Skeletal muscle tissue (tissue), 4 donors: ENCODE data around the gene UBN1. TPM values are rescaled to one million over a fixed set of nuclear protein-coding genes. Genes with fewer than 3 reads are reported as not detected.

Experiments used
- H3K27ac ChIP-seq: one replicate; pipeline ENCODE4 v1.7.0; 2013; ENCODE audit warnings: mild to moderate bottlenecking, low read depth, low read length, inconsistent platforms
- H3K27me3 ChIP-seq, 3 donors: one replicate each; pipeline ENCODE4 v1.7.0; 2013; ENCODE audit warnings: low read length in 3 of 3; ENCODE audit not compliant: control insufficient read depth in 3 of 3, insufficient read depth in 3 of 3
- H3K36me3 ChIP-seq, 3 donors: one replicate each; pipeline ENCODE4 v1.7.0; 2013; ENCODE audit warnings: low read length in 3 of 3; ENCODE audit not compliant: control insufficient read depth in 3 of 3, insufficient read depth in 3 of 3
- H3K4me1 ChIP-seq, 3 donors: one replicate each; pipeline ENCODE4 v1.7.0; 2013; ENCODE audit warnings: low read length in 3 of 3, mild to moderate bottlenecking in 3 of 3; ENCODE audit not compliant: control insufficient read depth in 3 of 3, insufficient read depth in 3 of 3
- H3K4me3 ChIP-seq, 3 donors: one replicate each; pipeline ENCODE4 v1.7.0; 2013; ENCODE audit warnings: low read length in 3 of 3
- H3K9ac ChIP-seq, 3 donors: one replicate each; pipeline ENCODE4 v1.7.0; 2013; ENCODE audit warnings: low read length in 3 of 3, mild to moderate bottlenecking in 3 of 3, moderate library complexity in 2 of 3, low read depth in 1 of 3
- H3K9me3 ChIP-seq, 3 donors: one replicate each; pipeline ENCODE4 v1.7.0; 2013; ENCODE audit warnings: low read length in 3 of 3; ENCODE audit not compliant: control insufficient read depth in 3 of 3
- total RNA-seq: library from RNA; depleted of rRNA; stranded (reverse); fragments of >200 nt; gene quantifications from one replicate; pipeline ENCODE4 v1.2.3, GENCODE V29; 2014
- donor health status: Osteomylitis.

Gene UBN1
- total RNA-seq, 1 donor from 2014 or later = 11.0 TPM

DNA sequence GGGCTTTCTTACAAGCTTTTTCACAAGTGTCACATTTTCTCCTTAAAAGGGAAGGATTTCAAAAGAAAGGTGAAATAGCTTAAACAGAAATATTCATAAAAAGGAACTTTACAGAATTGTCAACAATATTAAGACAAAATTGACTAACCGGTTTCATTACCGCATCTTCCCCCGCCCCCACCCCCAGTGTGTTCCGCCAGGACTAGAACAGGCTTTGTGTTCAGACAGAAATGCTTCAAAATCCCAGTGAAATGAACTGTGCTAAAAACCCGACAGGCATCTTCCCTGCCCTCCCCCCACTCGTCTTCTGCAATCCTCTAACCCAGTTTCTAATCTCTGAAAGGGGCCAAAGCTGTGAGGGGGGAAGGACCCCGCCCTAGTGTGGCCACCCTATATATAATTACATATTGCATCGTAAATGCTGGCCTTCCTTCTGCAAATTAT is 43.9 kb upstream of the UBN1 start:
- Histone ChIP-seq H3K4me3 (peak overlapping the region in 1 of 3 donors; percentile 81), H3K27me3 (no peaks in the 10 kb centered on the region), H3K9ac (peak overlapping the region in 1 of 3 donors; percentile 86), H3K27ac (no peak overlapping the region), H3K36me3 (peaks cover 29 to 35% (median 34%) of the 10 kb centered on the region in 3 donors), H3K9me3 (no peaks in the 10 kb centered on the region), H3K4me1 (peaks cover 14 to 20% (median 15%) of the 10 kb centered on the region in 3 donors)

DNA sequence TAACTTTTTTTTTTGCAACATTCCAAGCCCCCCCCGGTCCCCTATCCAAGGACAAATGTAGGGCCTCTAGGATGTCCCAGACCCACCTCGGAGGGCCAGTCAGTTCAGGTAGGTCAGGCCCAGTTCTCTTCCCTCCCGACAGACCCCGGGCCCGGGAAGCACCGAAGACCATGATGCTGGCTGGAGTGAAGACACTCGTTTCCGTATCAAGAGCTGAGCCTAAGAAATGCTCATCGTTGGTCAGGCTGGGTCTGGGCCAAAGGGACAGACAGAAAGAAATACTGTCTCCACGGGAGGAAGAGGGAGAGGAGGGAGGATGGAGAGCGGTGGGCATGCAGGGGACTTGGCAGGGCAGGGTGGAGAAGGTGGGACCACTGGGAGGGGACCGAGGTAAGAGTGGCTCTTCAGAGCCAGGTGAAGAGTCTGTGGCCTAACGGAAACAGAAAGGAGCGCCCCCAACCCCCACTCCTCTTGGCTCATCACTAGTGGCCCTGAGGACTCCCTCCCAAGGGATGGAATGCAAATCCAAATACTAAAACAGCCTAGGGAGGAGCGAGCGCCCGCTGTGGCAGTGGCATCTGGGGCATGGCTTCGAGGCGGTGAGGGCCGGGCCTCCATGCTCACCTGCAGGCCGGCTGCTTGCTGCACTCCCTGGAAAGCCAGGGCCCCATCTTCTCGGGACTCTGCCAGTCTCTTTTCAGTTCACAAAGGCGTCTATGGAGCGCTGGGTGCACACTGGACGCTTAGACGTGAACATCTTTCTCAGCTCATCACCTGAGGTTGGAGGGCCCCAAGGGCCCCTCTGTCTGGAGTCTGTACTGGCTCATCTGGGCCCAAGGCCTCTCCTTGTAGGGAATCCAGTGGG is 43.2 kb upstream of the UBN1 start:
- Histone ChIP-seq H3K36me3 (peaks cover 28 to 36% (median 28%) of the 10 kb centered on the region in 3 donors), H3K9me3 (no peaks in the 10 kb centered on the region), H3K27ac (no peak overlapping the region), H3K4me3 (no peak overlapping the region), H3K27me3 (no peaks in the 10 kb centered on the region), H3K4me1 (peaks cover 14 to 20% (median 15%) of the 10 kb centered on the region in 3 donors), H3K9ac (no peak overlapping the region)

DNA sequence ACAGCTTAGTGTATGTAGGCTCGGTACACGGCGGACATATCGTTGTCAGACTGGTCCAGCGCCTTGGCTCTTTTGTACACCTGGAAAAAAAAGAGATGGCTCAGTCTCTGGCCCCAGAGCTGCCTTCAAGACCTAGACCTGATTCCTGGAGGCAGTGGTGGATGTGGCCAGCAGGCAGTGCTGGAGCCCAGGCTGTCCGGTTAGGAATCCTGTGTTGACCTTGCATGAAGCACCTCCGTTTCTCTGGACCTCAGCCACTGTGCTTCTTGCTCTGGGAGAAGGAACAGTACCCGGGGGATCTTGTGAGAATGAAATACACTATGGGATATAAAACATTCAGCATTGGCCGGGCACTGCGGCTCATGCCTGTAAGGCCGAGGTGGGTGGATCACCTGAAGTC is 42.0 kb upstream of the UBN1 start:
- Histone ChIP-seq H3K9me3 (no peaks in the 10 kb centered on the region), H3K9ac (no peak overlapping the region), H3K27me3 (no peaks in the 10 kb centered on the region), H3K4me3 (no peak overlapping the region), H3K27ac (no peak overlapping the region), H3K4me1 (peaks cover 14 to 20% (median 15%) of the 10 kb centered on the region in 3 donors), H3K36me3 (peaks cover 19 to 30% (median 24%) of the 10 kb centered on the region in 3 donors)

DNA sequence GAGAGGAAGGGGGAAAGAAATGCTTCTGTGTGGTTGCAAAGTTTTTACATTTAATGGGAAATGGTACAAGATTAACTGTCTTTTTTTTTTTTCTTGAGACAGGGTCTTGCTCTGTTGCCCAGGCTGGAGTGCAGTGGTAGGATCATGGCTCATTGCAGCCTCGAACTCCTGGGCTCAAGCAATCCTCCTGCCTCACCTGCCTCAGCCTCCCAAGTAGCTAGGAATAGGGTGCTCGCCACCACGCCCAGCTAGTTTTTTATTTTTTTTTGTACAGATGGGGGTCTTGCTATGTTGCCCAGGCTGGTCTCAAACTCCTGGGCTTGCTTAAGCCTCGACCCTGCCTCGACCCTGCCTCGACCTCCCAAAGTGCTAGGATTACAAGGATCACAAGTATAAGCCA is 41.0 kb upstream of the UBN1 start:
- no peak overlapping the region for H3K27ac ChIP-seq
- no peaks in the 10 kb centered on the region for H3K9me3 ChIP-seq
- no peak overlapping the region for H3K9ac ChIP-seq
- H3K27me3 ChIP-seq = no peaks in the 10 kb centered on the region
- H3K4me3 ChIP-seq = no peak overlapping the region
- H3K4me1 ChIP-seq = peaks cover 7 to 14% (median 12%) of the 10 kb centered on the region in 3 donors
- H3K36me3 ChIP-seq = peaks cover 23 to 37% (median 29%) of the 10 kb centered on the region in 3 donors

GRCh38 chr16:4811242-4811641 is 36.0 kb upstream of the UBN1 start:
- no peak overlapping the region for H3K9ac ChIP-seq
- H3K27me3 ChIP-seq = no peaks in the 10 kb centered on the region
- peaks cover 13 to 18% (median 17%) of the 10 kb centered on the region in 3 donors for H3K4me1 ChIP-seq
- no peaks in the 10 kb centered on the region for H3K9me3 ChIP-seq
- no peak overlapping the region for H3K4me3 ChIP-seq
- no peak overlapping the region for H3K27ac ChIP-seq
- H3K36me3 ChIP-seq = peaks cover 33 to 51% (median 51%) of the 10 kb centered on the region in 3 donors

GRCh38 chr16:4811773-4812172 is 35.5 kb upstream of the UBN1 start:
- peaks cover 13 to 18% (median 17%) of the 10 kb centered on the region in 3 donors for H3K4me1 ChIP-seq
- H3K36me3 ChIP-seq = peaks cover 30 to 51% (median 51%) of the 10 kb centered on the region in 3 donors
- no peak overlapping the region for H3K9ac ChIP-seq
- no peaks in the 10 kb centered on the region for H3K9me3 ChIP-seq
- no peaks in the 10 kb centered on the region for H3K27me3 ChIP-seq
- H3K27ac ChIP-seq = no peak overlapping the region
- no peak overlapping the region for H3K4me3 ChIP-seq

GRCh38 chr16:4813251-4814003 is 33.9 kb upstream of the UBN1 start:
- no peak overlapping the region for H3K4me3 ChIP-seq
- peak overlapping the region; percentile 71 for H3K27ac ChIP-seq
- H3K9ac ChIP-seq = peak overlapping the region in 2 of 3 donors; percentile 5 to 79
- H3K36me3 ChIP-seq = peaks cover 41 to 54% (median 49%) of the 10 kb centered on the region in 3 donors
- no peaks in the 10 kb centered on the region for H3K9me3 ChIP-seq
- H3K4me1 ChIP-seq = peaks cover 13 to 18% (median 17%) of the 10 kb centered on the region in 3 donors
- no peaks in the 10 kb centered on the region for H3K27me3 ChIP-seq

- Histone ChIP-seq H3K9me3 (no peaks in the 10 kb centered on the region), H3K4me3 (peak overlapping the region in 1 of 3 donors; percentile 6), H3K27ac (peak overlapping the region; percentile 71), H3K9ac (peak overlapping the region in 2 of 3 donors; percentile 65 to 79), H3K27me3 (no peaks in the 10 kb centered on the region), H3K36me3 (peaks cover 46 to 55% (median 50%) of the 10 kb centered on the region in 3 donors), H3K4me1 (peaks cover 13 to 18% (median 17%) of the 10 kb centered on the region in 3 donors)
Observed at GRCh38 chr16:4814046-4814445, 33.2 kb upstream of the UBN1 start.

GRCh38 chr16:4814542-4815173 is 32.6 kb upstream of the UBN1 start:
- Histone ChIP-seq H3K9me3 (no peaks in the 10 kb centered on the region), H3K27ac (peak overlapping the region; percentile 71), H3K4me1 (peaks cover 13 to 18% (median 17%) of the 10 kb centered on the region in 3 donors), H3K27me3 (no peaks in the 10 kb centered on the region), H3K9ac (peak overlapping the region in 2 of 3 donors; percentile 65 to 79), H3K36me3 (peaks cover 51 to 57% (median 53%) of the 10 kb centered on the region in 3 donors), H3K4me3 (peak overlapping the region in 1 of 3 donors; percentile 6)
